Measurements from ENCODE around the gene LTA. TPM values are rescaled to one million over a fixed set of nuclear protein-coding genes. Genes with fewer than 3 reads are reported as not detected.
A peak's percentile ranks its signal among the peaks of the same experiment; 100 is the strongest.
"Not testable (repeated sequence)": the region's sequence is repeated elsewhere in the genome, so short reads cannot be mapped to it uniquely, and the experiment has no call there.

LTA gene
- total RNA-seq, 2 donors from 2014 or later: 19.9 to 26.0 TPM

DNA sequence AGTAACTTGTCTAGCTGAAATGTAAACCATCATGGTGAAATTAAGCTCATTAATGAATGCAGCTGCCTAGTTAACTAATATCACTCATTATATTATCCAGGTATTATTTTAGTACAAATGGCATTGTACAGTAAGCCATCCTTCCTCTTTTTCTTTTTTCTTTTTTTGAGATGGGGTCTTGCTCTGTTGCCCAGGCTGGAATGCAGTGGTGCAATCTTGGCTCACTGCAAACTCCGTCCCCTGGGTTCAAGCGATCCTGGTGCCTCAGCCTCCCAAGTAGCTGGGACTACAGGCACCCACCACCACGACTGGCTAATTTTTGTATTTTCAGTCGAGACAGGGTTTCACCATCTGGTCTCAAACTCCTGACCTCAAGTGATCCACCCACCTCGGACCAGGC lies 18.6 kb downstream of the LTA start:
- H3K9me3 ChIP-seq (ENCODE audit: control insufficient read depth, low read length, poor library complexity, severe bottlenecking); H3K4me3 Mint-ChIP-seq; H3K27ac Mint-ChIP-seq; DNase-seq; H3K36me3 Mint-ChIP-seq (ENCODE audit: low read depth); ATAC-seq; H3K27me3 Mint-ChIP-seq: not testable (repeated sequence)
- H3K4me1 Mint-ChIP-seq: peaks cover 47% of the 10 kb centered on the region

DNA sequence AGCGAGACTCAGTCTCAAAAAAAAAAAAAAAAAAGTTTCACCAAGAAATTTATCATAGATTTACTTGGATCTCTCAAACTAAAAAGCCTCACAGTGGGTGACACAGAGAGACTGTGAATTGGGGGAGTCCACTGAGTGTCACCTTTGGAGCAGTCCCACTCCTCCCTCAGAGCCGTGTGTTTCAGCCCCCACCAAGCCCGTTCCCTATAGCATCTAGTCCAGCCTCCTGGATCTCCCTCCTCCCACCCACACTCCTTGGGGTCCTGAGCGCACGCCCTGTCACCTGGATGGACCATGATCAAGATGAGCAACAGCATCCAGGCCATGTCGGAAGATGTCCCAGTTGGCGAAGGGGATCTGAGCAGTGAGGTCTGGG lies 20.3 kb downstream of the LTA start:
- H3K4me3 Mint-ChIP-seq: peak overlapping the region; percentile 71
- H3K27ac Mint-ChIP-seq: peak overlapping the region; percentile 75
- ATAC-seq (peak; percentile 5), DNase-seq (no peak)
- H3K9me3 ChIP-seq (ENCODE audit: control insufficient read depth, low read length, poor library complexity, severe bottlenecking): no peaks in the 10 kb centered on the region
- peaks cover 4% of the 10 kb centered on the region for H3K36me3 Mint-ChIP-seq (ENCODE audit: low read depth)
- H3K27me3 Mint-ChIP-seq: no peaks in the 10 kb centered on the region
- peaks cover 39% of the 10 kb centered on the region for H3K4me1 Mint-ChIP-seq

DNA sequence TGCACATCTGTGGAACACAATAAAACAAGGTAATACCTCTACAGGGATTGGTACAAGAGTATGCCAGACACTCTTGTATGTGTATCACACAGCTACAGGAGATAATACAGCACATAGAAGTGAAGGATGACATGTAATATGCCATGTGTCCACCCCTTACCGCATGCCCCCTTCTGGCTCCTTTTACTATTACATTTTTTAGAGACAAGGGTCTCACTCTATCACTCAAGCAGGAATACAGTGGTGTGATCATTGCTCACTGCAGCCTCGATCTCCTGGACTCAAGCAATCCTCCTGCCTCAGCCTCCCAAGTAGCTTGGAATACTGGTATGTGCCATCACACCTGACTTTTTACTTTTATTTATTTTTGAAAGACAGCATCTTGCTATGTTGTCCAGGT lies 24.9 kb downstream of the LTA start:
- ATAC-seq: peak; percentile 83
- H3K27me3 Mint-ChIP-seq: no peaks in the 10 kb centered on the region
- H3K9me3 ChIP-seq (ENCODE audit: control insufficient read depth, low read length, poor library complexity, severe bottlenecking): no peaks in the 10 kb centered on the region
- H3K4me3 Mint-ChIP-seq: peak overlapping the region; percentile 58
- H3K27ac Mint-ChIP-seq: no peak overlapping the region
- peak in 1 of 3 donors; percentile 28 for DNase-seq
- H3K4me1 Mint-ChIP-seq: peaks cover 27% of the 10 kb centered on the region
- H3K36me3 Mint-ChIP-seq (ENCODE audit: low read depth): no peaks in the 10 kb centered on the region

DNA sequence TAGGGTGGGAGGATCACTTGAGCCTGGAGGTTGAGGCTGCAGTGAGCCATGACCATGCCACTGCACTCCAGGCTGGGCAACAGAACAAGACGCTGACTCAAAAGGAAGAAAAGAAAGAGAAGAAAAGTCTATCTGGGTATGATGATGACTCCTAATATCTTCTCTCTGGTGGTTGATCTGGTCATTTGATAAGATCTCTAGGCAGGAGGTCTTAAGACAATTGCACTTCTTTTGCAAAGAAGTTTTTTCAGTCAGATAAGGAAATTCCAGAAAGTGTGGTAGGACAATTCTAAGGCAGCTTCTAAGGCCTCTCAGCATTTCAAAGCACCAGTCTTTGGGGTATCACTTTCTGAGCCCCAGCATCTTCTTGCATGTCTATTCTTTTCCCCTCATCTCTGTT lies 35.2 kb downstream of the LTA start:
- H3K9me3 ChIP-seq (ENCODE audit: control insufficient read depth, low read length, poor library complexity, severe bottlenecking): no peaks in the 10 kb centered on the region
- no peak for DNase-seq
- peaks cover 5% of the 10 kb centered on the region for H3K27me3 Mint-ChIP-seq
- no peak overlapping the region for H3K27ac Mint-ChIP-seq
- peaks cover 10% of the 10 kb centered on the region for H3K4me1 Mint-ChIP-seq
- H3K36me3 Mint-ChIP-seq (ENCODE audit: low read depth): peaks cover 3% of the 10 kb centered on the region
- ATAC-seq: no peak
- H3K4me3 Mint-ChIP-seq: no peak overlapping the region

DNA sequence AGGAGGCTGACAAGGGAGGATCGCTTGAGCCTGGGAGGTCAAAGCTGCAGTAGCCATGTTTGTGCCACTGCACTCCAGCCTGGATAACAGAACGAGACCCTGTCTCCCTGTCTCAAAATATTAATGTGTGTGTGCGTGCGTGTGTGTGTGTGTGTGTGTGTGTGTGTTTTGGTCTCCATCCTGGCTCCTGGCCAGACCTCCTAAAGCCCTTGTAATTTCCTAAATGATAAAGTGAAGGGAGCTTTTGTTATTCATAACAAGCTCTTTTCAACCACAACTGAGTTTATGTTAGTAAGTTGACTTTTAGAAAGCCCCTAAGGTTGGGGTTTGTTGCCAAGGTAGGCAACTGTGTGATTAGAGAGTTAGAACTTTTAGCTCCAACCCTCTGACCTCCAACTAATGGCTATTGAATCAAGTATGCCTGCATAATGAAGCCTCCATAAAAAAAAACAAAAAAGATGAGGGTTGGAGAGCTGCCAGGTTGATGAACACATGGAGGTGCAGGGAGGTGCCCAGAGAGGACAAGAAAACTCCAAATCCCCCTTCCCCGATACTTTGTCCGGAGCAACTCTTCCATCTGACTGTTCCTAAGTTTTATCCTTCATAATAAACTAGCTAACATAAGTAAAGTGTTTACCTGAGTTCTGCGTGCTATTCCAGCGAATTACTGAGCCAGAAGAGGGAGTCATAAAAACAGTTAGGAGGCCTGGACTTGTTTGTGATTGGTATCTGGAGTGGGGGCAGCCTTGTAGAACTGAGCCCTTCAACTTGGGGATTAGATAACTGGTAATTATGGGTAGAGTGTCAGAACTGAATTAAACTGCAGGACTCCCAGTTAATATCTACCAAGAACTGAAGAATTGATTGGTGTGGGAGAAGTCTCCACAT lies 37.7 kb downstream of the LTA start:
- H3K9me3 ChIP-seq (ENCODE audit: control insufficient read depth, low read length, poor library complexity, severe bottlenecking): no peaks in the 10 kb centered on the region
- ATAC-seq: no peak
- no peak overlapping the region for H3K27ac Mint-ChIP-seq
- H3K4me1 Mint-ChIP-seq: peaks cover 4% of the 10 kb centered on the region
- no peaks in the 10 kb centered on the region for H3K36me3 Mint-ChIP-seq (ENCODE audit: low read depth)
- no peak overlapping the region for H3K4me3 Mint-ChIP-seq
- no peak for DNase-seq
- H3K27me3 Mint-ChIP-seq: no peaks in the 10 kb centered on the region

DNA sequence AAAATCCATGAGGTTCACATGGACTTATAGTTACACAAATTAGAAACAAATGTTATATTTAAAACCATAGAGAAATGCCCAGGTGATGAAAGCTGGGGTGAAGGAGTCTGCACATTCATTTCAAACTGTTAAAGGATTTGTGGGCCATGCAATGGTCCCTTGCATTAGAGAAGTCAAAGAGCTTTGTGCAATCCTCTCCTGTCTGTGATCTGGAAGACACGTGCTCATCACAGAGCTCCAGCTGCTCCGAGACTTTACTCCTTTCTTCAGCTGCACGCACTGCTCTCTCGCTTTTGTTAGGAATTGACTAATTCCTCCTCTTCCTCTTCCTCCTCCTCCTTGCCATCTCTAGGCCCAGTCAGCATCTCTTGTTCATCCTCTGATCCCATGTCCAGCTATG lies 38.9 kb downstream of the LTA start:
- Mint-ChIP-seq H3K4me1 (peaks cover 10% of the 10 kb centered on the region), H3K4me3 (no peak overlapping the region), H3K27me3 (no peaks in the 10 kb centered on the region), H3K27ac (peak overlapping the region; percentile 19), H3K36me3 (ENCODE audit: low read depth) (no peaks in the 10 kb centered on the region)
- ATAC-seq (no peak), DNase-seq (no peak)
- H3K9me3 ChIP-seq (ENCODE audit: control insufficient read depth, low read length, poor library complexity, severe bottlenecking): no peaks in the 10 kb centered on the region

DNA sequence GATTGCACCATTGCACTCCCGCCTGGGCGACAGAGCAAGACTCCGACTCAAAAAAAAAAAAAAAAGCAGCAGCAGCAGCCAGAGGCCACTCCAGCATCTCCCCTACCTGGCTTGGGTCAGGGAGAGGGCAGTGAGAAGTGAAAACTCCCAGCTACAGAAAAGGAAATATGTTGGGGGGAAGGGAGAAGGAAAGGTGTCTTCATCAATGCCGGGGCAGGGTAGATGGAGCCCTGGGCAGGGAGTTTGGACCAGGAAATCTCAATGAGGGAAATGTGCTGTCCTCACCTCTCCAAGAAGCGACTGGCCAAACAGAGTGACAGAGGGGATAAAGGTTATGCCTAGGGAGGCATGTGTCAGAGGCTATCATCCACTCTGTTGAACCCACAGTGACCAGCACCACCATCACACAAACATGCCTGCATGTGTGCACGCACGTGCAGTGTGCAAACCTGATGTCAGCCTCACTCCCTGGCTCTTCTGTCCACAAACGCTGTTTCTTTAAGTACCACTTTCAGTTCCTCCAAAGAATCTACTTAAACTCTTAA lies 42.1 kb downstream of the LTA start:
- no peaks in the 10 kb centered on the region for H3K9me3 ChIP-seq (ENCODE audit: control insufficient read depth, low read length, poor library complexity, severe bottlenecking)
- Mint-ChIP-seq H3K4me3 (no peak overlapping the region), H3K27me3 (no peaks in the 10 kb centered on the region), H3K27ac (no peak overlapping the region), H3K4me1 (peaks cover 20% of the 10 kb centered on the region), H3K36me3 (ENCODE audit: low read depth) (no peaks in the 10 kb centered on the region)
- DNase-seq (no peak), ATAC-seq (no peak)

DNA sequence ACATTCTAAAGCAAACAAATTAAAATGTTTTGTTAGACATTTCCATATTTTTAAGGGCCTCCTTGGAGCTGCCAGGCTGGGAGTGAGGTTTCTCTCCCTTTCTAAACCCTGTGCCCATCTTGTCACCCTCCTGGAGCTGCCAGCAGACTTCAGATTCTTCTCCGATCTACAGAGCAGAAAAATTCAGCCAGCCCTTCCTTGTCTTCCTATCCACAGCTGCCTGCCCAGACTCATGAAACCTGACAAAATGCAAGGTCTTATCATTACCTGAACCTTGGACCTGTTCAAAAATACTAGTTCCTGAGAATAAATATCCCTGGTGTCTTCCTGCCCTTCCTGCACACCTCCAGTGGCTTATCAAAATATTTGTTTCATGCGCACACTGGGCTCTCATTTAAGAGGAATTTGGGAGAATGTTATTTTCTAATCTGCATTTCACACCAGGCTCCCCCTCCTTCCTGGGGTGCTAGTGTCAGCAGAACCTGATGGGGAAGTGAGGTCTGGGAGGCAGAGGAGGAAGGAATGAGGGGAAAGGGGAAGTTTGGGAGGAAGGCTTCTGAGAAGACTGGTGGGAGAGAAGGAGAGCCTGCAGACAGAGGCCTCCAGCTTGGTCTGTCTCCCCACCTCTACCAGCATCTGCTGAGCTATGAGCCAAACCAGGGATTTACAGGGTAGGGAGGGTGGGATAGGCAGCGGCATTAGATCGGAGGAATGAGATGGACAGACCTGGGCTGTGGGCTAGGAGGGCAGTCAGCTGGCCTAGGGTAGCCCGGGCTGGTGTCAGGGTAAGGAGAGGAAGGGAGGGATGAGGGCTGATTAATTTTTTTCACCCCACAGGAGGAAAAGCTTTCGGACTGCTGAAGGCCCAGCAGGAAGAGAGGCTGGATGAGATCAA lies 42.8 kb downstream of the LTA start, which contains the start of gene AIF1:
AIF1 (plus strand) TSS at position 551 of the 895 bp plus-strand sequence; CDS start at position 647, 96 bp downstream.
- no peaks in the 10 kb centered on the region for H3K9me3 ChIP-seq (ENCODE audit: control insufficient read depth, low read length, poor library complexity, severe bottlenecking)
- Mint-ChIP-seq H3K27ac (peak within 1 kb of the TSS; percentile 41), H3K4me3 (peak within 1 kb of the TSS; percentile 49), H3K4me1 (peaks cover 18% of the 10 kb centered on the region), H3K36me3 (ENCODE audit: low read depth) (no peaks in the 10 kb centered on the region), H3K27me3 (no peaks in the 10 kb centered on the region)
- ATAC-seq (no peak), DNase-seq (no peak)

DNA sequence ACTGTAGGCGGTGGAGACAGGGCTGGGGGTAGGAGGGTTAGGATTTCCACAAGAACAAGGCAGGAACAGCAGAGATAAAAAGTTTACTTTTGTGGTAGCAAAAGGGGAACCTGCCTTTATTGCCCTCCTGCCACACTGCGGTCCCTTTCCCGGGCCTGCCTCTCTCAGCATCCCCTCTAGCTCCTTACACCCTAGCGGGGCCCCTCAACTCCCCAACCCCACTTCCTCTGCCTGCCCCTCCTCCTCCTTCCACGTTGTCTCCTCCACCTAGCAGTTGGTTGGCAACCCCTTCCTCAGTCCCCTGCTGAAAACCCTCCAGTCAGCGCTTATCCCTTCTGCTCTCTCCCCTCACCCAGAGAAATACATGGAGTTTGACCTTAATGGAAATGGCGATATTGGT lies 43.7 kb downstream of the LTA start:
- DNase-seq: no peak
- H3K36me3 Mint-ChIP-seq (ENCODE audit: low read depth): no peaks in the 10 kb centered on the region
- no peak overlapping the region for H3K27ac Mint-ChIP-seq
- no peaks in the 10 kb centered on the region for H3K9me3 ChIP-seq (ENCODE audit: control insufficient read depth, low read length, poor library complexity, severe bottlenecking)
- H3K27me3 Mint-ChIP-seq: no peaks in the 10 kb centered on the region
- peaks cover 20% of the 10 kb centered on the region for H3K4me1 Mint-ChIP-seq
- no peak for ATAC-seq
- peak overlapping the region; percentile 49 for H3K4me3 Mint-ChIP-seq

DNA sequence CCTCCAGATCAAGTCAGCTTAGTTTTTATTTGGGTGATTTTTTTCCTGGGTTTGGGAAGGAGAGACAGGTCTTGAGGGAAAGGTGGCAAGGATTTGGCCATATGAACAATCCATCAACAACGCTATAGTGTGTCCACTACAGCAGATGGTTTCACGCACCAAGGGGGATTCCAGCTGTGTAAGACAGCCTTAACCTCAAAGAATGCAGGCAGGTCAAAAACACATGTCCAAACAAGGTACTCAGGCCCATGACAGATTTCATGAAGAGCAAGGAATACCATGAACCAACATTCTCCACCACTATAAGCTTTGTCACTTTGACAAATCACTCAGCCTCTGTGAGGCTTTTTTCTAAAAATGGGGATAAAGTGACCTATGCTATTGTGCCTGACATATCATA lies 44.9 kb downstream of the LTA start:
- Mint-ChIP-seq H3K27ac (no peak overlapping the region), H3K27me3 (no peaks in the 10 kb centered on the region), H3K4me1 (peaks cover 30% of the 10 kb centered on the region), H3K4me3 (no peak overlapping the region), H3K36me3 (ENCODE audit: low read depth) (peaks cover 4% of the 10 kb centered on the region)
- DNase-seq: no peak
- no peaks in the 10 kb centered on the region for H3K9me3 ChIP-seq (ENCODE audit: control insufficient read depth, low read length, poor library complexity, severe bottlenecking)
- ATAC-seq: no peak

DNA sequence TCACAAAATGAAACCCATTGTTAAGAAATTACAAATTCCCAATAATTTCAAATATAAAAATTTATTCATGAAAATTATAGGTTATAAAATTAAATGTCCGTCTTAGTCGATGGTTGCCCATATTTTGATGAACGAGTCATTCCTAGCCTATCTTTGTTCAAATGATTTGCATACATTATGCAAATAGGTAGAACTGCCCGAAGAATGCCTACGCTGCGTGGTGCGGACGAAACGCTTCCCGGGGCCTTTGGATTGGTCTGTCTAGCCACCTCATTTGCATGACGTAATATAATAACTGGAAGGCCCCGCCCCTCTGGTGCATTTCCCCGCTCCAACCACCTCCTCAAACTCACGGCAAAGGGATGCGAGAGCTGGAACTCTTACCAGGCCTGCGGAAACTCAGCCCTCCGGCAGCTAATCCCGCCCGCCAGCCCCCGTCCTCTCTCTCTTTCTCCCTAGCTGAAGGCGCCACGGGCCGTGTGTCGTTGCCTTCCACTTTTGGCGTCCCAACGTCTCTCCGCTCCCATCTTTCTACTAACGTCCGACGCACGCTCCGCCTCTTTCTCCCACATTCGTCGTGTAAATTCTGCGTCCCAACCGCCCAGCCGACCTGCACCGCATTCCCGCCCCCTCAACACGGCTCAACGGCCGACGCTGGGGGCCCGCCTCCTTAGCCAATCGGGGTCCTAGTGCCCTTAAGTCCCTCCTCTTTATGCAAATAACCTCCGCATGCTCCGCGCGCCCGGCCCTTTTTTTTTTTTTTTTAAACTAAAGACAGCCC lies 47.9 kb downstream of the LTA start:
- Mint-ChIP-seq H3K4me3 (peak overlapping the region; percentile 93), H3K36me3 (ENCODE audit: low read depth) (peaks cover 4% of the 10 kb centered on the region), H3K4me1 (peaks cover 38% of the 10 kb centered on the region), H3K27ac (peak overlapping the region; percentile 95), H3K27me3 (no peaks in the 10 kb centered on the region)
- ATAC-seq (peak; percentile 86), DNase-seq (peak; percentile 88 to 94 (median 89))
- no peaks in the 10 kb centered on the region for H3K9me3 ChIP-seq (ENCODE audit: control insufficient read depth, low read length, poor library complexity, severe bottlenecking)

DNA sequence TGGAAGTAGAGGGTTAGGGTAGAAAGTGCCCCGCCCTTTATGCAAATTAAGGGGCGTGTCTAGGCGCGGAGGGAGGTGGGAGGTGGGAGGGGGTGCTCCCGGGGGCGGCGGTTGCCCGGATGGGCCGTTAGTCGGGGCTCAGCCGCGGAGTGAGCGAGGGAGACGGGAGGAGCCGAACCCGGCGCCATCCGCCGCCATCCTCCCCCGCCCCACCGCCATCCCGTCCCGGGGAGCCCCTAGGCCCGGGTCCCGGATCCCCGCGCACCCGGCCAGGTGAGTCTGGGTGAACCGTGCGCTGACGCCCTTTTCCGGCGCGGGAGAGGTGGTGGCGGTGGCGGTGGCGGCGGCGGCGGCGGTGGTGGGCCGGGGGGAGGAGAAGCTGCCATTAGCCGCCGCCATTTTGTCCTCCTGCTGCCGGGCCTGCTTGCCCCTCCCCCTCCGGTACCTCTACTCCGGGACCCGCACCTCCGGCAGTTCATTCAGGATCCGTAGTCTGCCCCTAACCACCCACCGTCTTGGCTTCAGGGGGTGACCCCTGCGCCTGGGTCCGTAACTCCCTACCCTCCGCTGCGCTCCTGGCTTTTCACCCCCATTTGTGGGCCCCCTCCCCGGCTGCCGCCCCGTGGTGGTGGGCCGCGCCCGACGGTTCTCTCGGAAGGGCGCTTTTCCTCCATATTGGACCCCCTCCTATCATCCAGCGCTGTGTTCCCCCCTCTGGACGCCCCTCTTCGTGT lies 48.7 kb downstream of the LTA start, which contains the start of gene PRRC2A:
PRRC2A (plus strand) TSS at position 130 of the 734 bp plus-strand sequence. CDS start 2,075 bp downstream, outside the sequence.
- no peaks in the 10 kb centered on the region for H3K9me3 ChIP-seq (ENCODE audit: control insufficient read depth, low read length, poor library complexity, severe bottlenecking)
- ATAC-seq: peak; percentile 38
- H3K27ac Mint-ChIP-seq: peak within 1 kb of the TSS; percentile 95
- peaks cover 4% of the 10 kb centered on the region for H3K36me3 Mint-ChIP-seq (ENCODE audit: low read depth)
- peak within 1 kb of the TSS; percentile 93 for H3K4me3 Mint-ChIP-seq
- H3K27me3 Mint-ChIP-seq: no peaks in the 10 kb centered on the region
- DNase-seq: peak in 1 of 3 donors; percentile 86
- H3K4me1 Mint-ChIP-seq: peaks cover 34% of the 10 kb centered on the region
